Measurements from ENCODE around the gene TCERG1.

The TCERG1 gene

GRCh38 chr5:146510559-146511125, 63.5 kb downstream of the TCERG1 start:
- no peak overlapping the region for H2AFZ ChIP-seq (ENCODE audit: low read depth, low read length)
- no peak overlapping the region for H3K4me3 ChIP-seq (ENCODE audit: low read length)
- H3K9ac ChIP-seq (ENCODE audit: low read length): no peak overlapping the region
- H3K27ac ChIP-seq (ENCODE audit: low read length): no peak overlapping the region
- no peaks in the 10 kb centered on the region for H4K20me1 ChIP-seq (ENCODE audit: insufficient read depth, low read length)
- TF ChIP-seq EZH2phosphoT487 (IDR thresholded peaks at IDR 0.05; ENCODE audit: low read depth): no peak
- TF ChIP-seq CTCF (IDR thresholded peaks at IDR 0.05; ENCODE audit: low read depth, low read length): no peak
- H3K4me2 ChIP-seq (ENCODE audit: low read length): no peak overlapping the region
- peaks cover 40% of the 10 kb centered on the region for H3K36me3 ChIP-seq (replicated peaks; ENCODE audit: low read depth, low read length)
- no peaks in the 10 kb centered on the region for H3K4me1 ChIP-seq (ENCODE audit: low read length)
- H3K27me3 ChIP-seq (ENCODE audit: low read depth, low read length): no peaks in the 10 kb centered on the region
- no peaks in the 10 kb centered on the region for H3K79me2 ChIP-seq (ENCODE audit: low read length)
- no peaks in the 10 kb centered on the region for H3K9me3 ChIP-seq (ENCODE audit: insufficient read depth, low read length)

- H2AFZ ChIP-seq (ENCODE audit: low read depth, low read length): no peak overlapping the region
- H3K36me3 ChIP-seq (replicated peaks; ENCODE audit: low read depth, low read length): peaks cover 24% of the 10 kb centered on the region
- H3K4me2 ChIP-seq (ENCODE audit: low read length): no peak overlapping the region
- no peak overlapping the region for H3K9ac ChIP-seq (ENCODE audit: low read length)
- H3K4me1 ChIP-seq (ENCODE audit: low read length): no peaks in the 10 kb centered on the region
- no peaks in the 10 kb centered on the region for H3K79me2 ChIP-seq (ENCODE audit: low read length)
- no peak overlapping the region for H3K27ac ChIP-seq (ENCODE audit: low read length)
- no peak for TF ChIP-seq CTCF (IDR thresholded peaks at IDR 0.05; ENCODE audit: low read depth, low read length)
- no peak for TF ChIP-seq EZH2phosphoT487 (IDR thresholded peaks at IDR 0.05; ENCODE audit: low read depth)
- no peak overlapping the region for H3K4me3 ChIP-seq (ENCODE audit: low read length)
- no peaks in the 10 kb centered on the region for H3K27me3 ChIP-seq (ENCODE audit: low read depth, low read length)
- H3K9me3 ChIP-seq (ENCODE audit: insufficient read depth, low read length): no peaks in the 10 kb centered on the region
- no peaks in the 10 kb centered on the region for H4K20me1 ChIP-seq (ENCODE audit: insufficient read depth, low read length)
Observed at GRCh38 chr5:146513462-146513861, 66.3 kb downstream of the TCERG1 start.

GRCh38 chr5:146514575-146514974, 67.4 kb downstream of the TCERG1 start:
- no peaks in the 10 kb centered on the region for H4K20me1 ChIP-seq (ENCODE audit: insufficient read depth, low read length)
- no peak overlapping the region for H3K4me3 ChIP-seq (ENCODE audit: low read length)
- no peaks in the 10 kb centered on the region for H3K27me3 ChIP-seq (ENCODE audit: low read depth, low read length)
- H2AFZ ChIP-seq (ENCODE audit: low read depth, low read length): no peak overlapping the region
- TF ChIP-seq CTCF (IDR thresholded peaks at IDR 0.05; ENCODE audit: low read depth, low read length) (no peak), EZH2phosphoT487 (IDR thresholded peaks at IDR 0.05; ENCODE audit: low read depth) (no peak)
- no peak overlapping the region for H3K4me2 ChIP-seq (ENCODE audit: low read length)
- H3K79me2 ChIP-seq (ENCODE audit: low read length): no peaks in the 10 kb centered on the region
- peaks cover 21% of the 10 kb centered on the region for H3K36me3 ChIP-seq (replicated peaks; ENCODE audit: low read depth, low read length)
- H3K9me3 ChIP-seq (ENCODE audit: insufficient read depth, low read length): no peaks in the 10 kb centered on the region
- H3K27ac ChIP-seq (ENCODE audit: low read length): no peak overlapping the region
- no peak overlapping the region for H3K9ac ChIP-seq (ENCODE audit: low read length)
- H3K4me1 ChIP-seq (ENCODE audit: low read length): no peaks in the 10 kb centered on the region

- H3K27ac ChIP-seq (ENCODE audit: low read length): no peak overlapping the region
- no peak overlapping the region for H3K4me2 ChIP-seq (ENCODE audit: low read length)
- H3K27me3 ChIP-seq (ENCODE audit: low read depth, low read length): no peaks in the 10 kb centered on the region
- no peak overlapping the region for H3K9ac ChIP-seq (ENCODE audit: low read length)
- no peaks in the 10 kb centered on the region for H4K20me1 ChIP-seq (ENCODE audit: insufficient read depth, low read length)
- H3K4me3 ChIP-seq (ENCODE audit: low read length): no peak overlapping the region
- TF ChIP-seq EZH2phosphoT487 (IDR thresholded peaks at IDR 0.05; ENCODE audit: low read depth) (no peak), CTCF (IDR thresholded peaks at IDR 0.05; ENCODE audit: low read depth, low read length) (no peak)
- H3K4me1 ChIP-seq (ENCODE audit: low read length): no peaks in the 10 kb centered on the region
- no peaks in the 10 kb centered on the region for H3K9me3 ChIP-seq (ENCODE audit: insufficient read depth, low read length)
- no peaks in the 10 kb centered on the region for H3K79me2 ChIP-seq (ENCODE audit: low read length)
- no peak overlapping the region for H2AFZ ChIP-seq (ENCODE audit: low read depth, low read length)
- peaks cover 12% of the 10 kb centered on the region for H3K36me3 ChIP-seq (replicated peaks; ENCODE audit: low read depth, low read length)
Observed at GRCh38 chr5:146515473-146516150, 68.5 kb downstream of the TCERG1 start.

Data from OCI-LY3 (cell line).